ENCODE data around the gene HDAC4.

HDAC4 gene

GRCh38 chr2:239128706-239129105 is 272.1 kb downstream of the HDAC4 start:
- DNase-seq (ENCODE audit: low read depth) = no peak
- TF ChIP-seq CTCF (conservative IDR thresholded peaks at IDR 0.05; ENCODE audit: control insufficient read depth, insufficient read depth, low read depth, low read length) = no peak
- no peak overlapping the region for H3K4me3 ChIP-seq (ENCODE audit: control insufficient read depth, low read depth, low read length)

- no peak for TF ChIP-seq CTCF (conservative IDR thresholded peaks at IDR 0.05; ENCODE audit: control insufficient read depth, insufficient read depth, low read depth, low read length)
- DNase-seq (ENCODE audit: low read depth) = no peak
- no peak overlapping the region for H3K4me3 ChIP-seq (ENCODE audit: control insufficient read depth, low read depth, low read length)
These were observed 273.3 kb downstream of the HDAC4 start for GRCh38 chr2:239127513-239127912.

GRCh38 chr2:239125726-239126675 is 274.8 kb downstream of the HDAC4 start:
- TF ChIP-seq CTCF (conservative IDR thresholded peaks at IDR 0.05; ENCODE audit: control insufficient read depth, insufficient read depth, low read depth, low read length) = no peak
- no peak overlapping the region for H3K4me3 ChIP-seq (ENCODE audit: control insufficient read depth, low read depth, low read length)
- no peak for DNase-seq (ENCODE audit: low read depth)

DNA sequence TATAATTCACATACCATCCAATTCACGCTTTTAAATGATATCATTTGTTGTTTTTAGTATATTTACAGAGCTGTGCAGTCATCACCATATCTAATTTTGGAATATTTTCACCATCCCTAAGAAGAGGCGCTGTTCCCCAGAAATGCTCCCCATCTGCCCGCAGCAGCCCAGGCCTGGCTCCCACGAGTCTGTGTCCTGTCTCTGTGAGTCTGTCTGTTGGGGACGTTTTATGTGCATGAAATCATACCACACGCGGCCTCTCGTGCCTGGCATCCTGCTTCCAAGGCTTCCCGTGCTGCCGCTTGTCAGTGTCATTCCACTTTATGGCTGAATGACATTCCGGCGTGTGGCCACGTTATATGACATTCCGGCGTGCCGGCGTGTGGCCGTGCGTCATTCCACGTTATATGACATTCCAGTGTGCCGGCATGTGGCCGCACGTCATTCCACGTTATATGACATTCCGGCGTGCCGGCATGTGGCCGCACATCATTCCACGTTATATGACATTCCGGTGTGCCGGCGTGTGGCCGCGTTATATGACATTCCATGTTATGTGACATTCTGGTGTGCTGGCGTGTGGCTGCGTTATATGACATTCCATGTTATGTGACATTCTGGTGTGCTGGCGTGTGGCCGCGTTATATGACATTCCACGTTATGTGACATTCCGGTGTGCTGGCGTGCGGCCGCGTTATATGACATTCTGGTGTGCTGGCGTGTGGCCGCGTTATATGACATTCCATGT is 276.5 kb downstream of the HDAC4 start:
- DNase-seq (ENCODE audit: low read depth) = no peak
- no peak overlapping the region for H3K4me3 ChIP-seq (ENCODE audit: control insufficient read depth, low read depth, low read length)
- no peak for TF ChIP-seq CTCF (conservative IDR thresholded peaks at IDR 0.05; ENCODE audit: control insufficient read depth, insufficient read depth, low read depth, low read length)

DNA sequence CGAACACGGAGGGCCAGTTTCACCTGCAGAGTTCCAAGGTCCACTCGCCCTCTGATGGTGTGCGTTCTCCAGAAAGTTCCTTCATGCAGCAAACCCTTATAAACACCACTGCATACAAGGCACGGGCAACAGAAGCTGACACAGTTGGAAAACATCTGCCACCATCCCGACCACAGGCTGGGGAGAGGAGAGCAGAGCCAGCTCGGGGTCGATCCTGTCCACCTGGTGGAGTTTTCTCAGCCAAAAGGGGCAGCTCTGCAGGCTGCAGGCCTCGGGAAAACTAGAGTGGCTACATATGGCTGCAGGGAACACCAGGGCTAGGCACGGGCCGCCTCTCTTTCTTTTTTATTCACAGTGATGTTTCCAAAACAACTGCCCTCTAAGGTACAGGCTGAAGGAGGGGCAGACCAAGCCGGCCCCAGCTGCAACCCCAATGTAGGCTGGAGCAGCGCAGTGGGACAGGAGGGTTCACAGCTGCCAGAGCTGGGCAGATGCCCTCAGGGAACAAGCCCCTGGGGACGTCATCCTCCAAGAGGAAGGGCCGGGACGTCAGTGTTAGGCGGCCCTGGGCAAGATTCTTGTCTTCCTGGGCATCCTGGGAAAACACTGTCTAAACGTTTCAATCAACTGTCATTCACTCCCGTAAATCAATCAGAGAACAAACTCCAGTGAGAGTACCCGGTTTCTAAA is 278.3 kb downstream of the HDAC4 start:
- TF ChIP-seq CTCF (conservative IDR thresholded peaks at IDR 0.05; ENCODE audit: control insufficient read depth, insufficient read depth, low read depth, low read length) = no peak
- DNase-seq (ENCODE audit: low read depth) = no peak
- no peak overlapping the region for H3K4me3 ChIP-seq (ENCODE audit: control insufficient read depth, low read depth, low read length)

- no peak for TF ChIP-seq CTCF (conservative IDR thresholded peaks at IDR 0.05; ENCODE audit: control insufficient read depth, insufficient read depth, low read depth, low read length)
- H3K4me3 ChIP-seq (ENCODE audit: control insufficient read depth, low read depth, low read length) = no peak overlapping the region
- DNase-seq (ENCODE audit: low read depth) = no peak
These were observed 279.2 kb downstream of the HDAC4 start for GRCh38 chr2:239121600-239122012.

All from fibroblast of mammary gland (primary cell).